Calu3 (cell line): ENCODE measurements around the gene ZBTB16. TPM values are rescaled to one million over a fixed set of nuclear protein-coding genes. Genes with fewer than 3 reads are reported as not detected.

Source experiments
- BruUV-seq: library from RNA; stranded (reverse); fragments of 400-500 nt; replicated peaks from 2 replicates; lab custom pipeline; 2021; lab: Mats Ljungman, UMichigan
- CTCF ChIA-PET: fragments of 300-600 bp; sonication (Branson Sonifier 250); formaldehyde crosslinking; loops from one replicate; lab custom pipeline; 2022; ENCODE audit warnings: antibody characterized with exemption; lab: Charles Lee
- DNase-seq: peaks from one replicate; pipeline ENCODE4 v3.0.0; 2022
- H3K27ac Mint-ChIP-seq: one replicate; pipeline ENCODE4 v1.8.0; 2022; ENCODE audit warnings: mixed read lengths; ENCODE audit not compliant: unreplicated experiment
- H3K27me3 Mint-ChIP-seq: one replicate; pipeline ENCODE4 v1.8.0; 2022; ENCODE audit warnings: mixed read lengths; ENCODE audit not compliant: unreplicated experiment
- H3K36me3 Mint-ChIP-seq: one replicate; pipeline ENCODE4 v1.8.0; 2022; ENCODE audit warnings: mild to moderate bottlenecking, moderate library complexity, mixed read lengths; ENCODE audit not compliant: insufficient read depth, unreplicated experiment
- H3K4me1 Mint-ChIP-seq: one replicate; pipeline ENCODE4 v1.8.0; 2022; ENCODE audit warnings: mild to moderate bottlenecking, low read depth, mixed read lengths; ENCODE audit not compliant: unreplicated experiment
- H3K4me3 Mint-ChIP-seq: one replicate; pipeline ENCODE4 v1.8.0; 2022; ENCODE audit warnings: mild to moderate bottlenecking, low read depth, moderate library complexity, mixed read lengths; ENCODE audit not compliant: unreplicated experiment
- H3K9me3 Mint-ChIP-seq: one replicate; pipeline ENCODE4 v1.8.0; 2022; ENCODE audit warnings: low read depth, mixed read lengths; ENCODE audit not compliant: unreplicated experiment
- CTCF ChIP-seq: fragments of 200-600 bp; IDR thresholded peaks from one replicate; pipeline ENCODE4 v1.8.0; 2022; ENCODE audit warnings: antibody characterized with exemption; ENCODE audit not compliant: unreplicated experiment
- intact Hi-C: fragments of 100-400 bp; cut with micrococcal nuclease; formaldehyde crosslinking; loops from one replicate; pipeline ENCODE4 v1.10.0; 2022; ENCODE audit not compliant: unreplicated experiment
- total RNA-seq: library from RNA; stranded (reverse); gene quantifications from 2 replicates; pipeline ENCODE4 v1.2.3, GENCODE V29; 2022

The ZBTB16 gene
- total RNA-seq, 1 experiment from 2014 or later: not detected

GRCh38 chr11:114152162-114152561 lies 92.7 kb downstream of the ZBTB16 start:
- Mint-ChIP-seq H3K4me1 (no peaks in the 10 kb centered on the region), H3K9me3 (no peaks in the 10 kb centered on the region), H3K4me3 (no peak overlapping the region), H3K36me3 (no peaks in the 10 kb centered on the region), H3K27me3 (peaks cover 91% of the 10 kb centered on the region), H3K27ac (no peak overlapping the region)
- intact Hi-C loops: no loop called here
- CTCF ChIA-PET: no interaction called here
- BruUV-seq: no TSS peak
- no peak for DNase-seq
- TF ChIP-seq CTCF: no peak

GRCh38 chr11:114152785-114153184 lies 93.3 kb downstream of the ZBTB16 start:
- Mint-ChIP-seq H3K4me3 (no peak overlapping the region), H3K4me1 (no peaks in the 10 kb centered on the region)
- no TSS peak for BruUV-seq

GRCh38 chr11:114153224-114153623 lies 93.7 kb downstream of the ZBTB16 start:
- DNase-seq: no peak
- Mint-ChIP-seq H3K27me3 (peaks cover 99% of the 10 kb centered on the region), H3K36me3 (no peaks in the 10 kb centered on the region), H3K9me3 (no peaks in the 10 kb centered on the region), H3K27ac (no peak overlapping the region), H3K4me3 (no peak overlapping the region), H3K4me1 (no peaks in the 10 kb centered on the region)
- intact Hi-C loops: no loop called here
- TF ChIP-seq CTCF: no peak
- CTCF ChIA-PET: no interaction called here
- no TSS peak for BruUV-seq

More at GRCh38 chr11:114152785-114153184, 93.3 kb downstream of the ZBTB16 start:
- intact Hi-C loops: no loop called here
- no peak for DNase-seq
- no peak overlapping the region for H3K27ac Mint-ChIP-seq
- CTCF ChIA-PET: no interaction called here
- H3K36me3 Mint-ChIP-seq: no peaks in the 10 kb centered on the region
- TF ChIP-seq CTCF: no peak
- H3K27me3 Mint-ChIP-seq: peaks cover 97% of the 10 kb centered on the region
- H3K9me3 Mint-ChIP-seq: no peaks in the 10 kb centered on the region

- Mint-ChIP-seq H3K4me3 (no peak overlapping the region), H3K9me3 (no peaks in the 10 kb centered on the region), H3K27me3 (peaks cover 99% of the 10 kb centered on the region), H3K4me1 (peaks cover 4% of the 10 kb centered on the region), H3K27ac (no peak overlapping the region), H3K36me3 (peaks cover 5% of the 10 kb centered on the region)
- CTCF ChIA-PET: no interaction called here
- BruUV-seq: no TSS peak
- no peak for TF ChIP-seq CTCF
- no peak for DNase-seq
- intact Hi-C loops: no loop called here
Observed at GRCh38 chr11:114154271-114155047, 94.9 kb downstream of the ZBTB16 start.
